Fibroblast of pulmonary artery (primary cell): ENCODE results near the gene TIPIN.
"Not testable (repeated sequence)": the region's sequence is repeated elsewhere in the genome, so short reads cannot be mapped to it uniquely, and the experiment has no call there.

Source experiments
- DNase-seq: peaks from one replicate; pipeline ENCODE4 v3.0.0-alpha.2; 2010; ENCODE audit warnings: low read depth
- H3K4me3 ChIP-seq: replicated peaks from 2 replicates; pipeline ENCODE4 v1.5.1; 2011; ENCODE audit warnings: low read depth, mild to moderate bottlenecking, control low read depth, low read length, moderate library complexity
- TF ChIP-seq, protein P1 (sequence below): IDR thresholded peaks from 2 replicates; pipeline ENCODE4 v1.5.1; 2011; ENCODE audit warnings: mild to moderate bottlenecking, control low read depth, low read length, inconsistent platforms; ENCODE audit errors: missing control alignments

Gene TIPIN

GRCh38 chr15:66362776-66363175, 6.3 kb upstream of the TIPIN start:
- TF ChIP-seq, protein P1, sequence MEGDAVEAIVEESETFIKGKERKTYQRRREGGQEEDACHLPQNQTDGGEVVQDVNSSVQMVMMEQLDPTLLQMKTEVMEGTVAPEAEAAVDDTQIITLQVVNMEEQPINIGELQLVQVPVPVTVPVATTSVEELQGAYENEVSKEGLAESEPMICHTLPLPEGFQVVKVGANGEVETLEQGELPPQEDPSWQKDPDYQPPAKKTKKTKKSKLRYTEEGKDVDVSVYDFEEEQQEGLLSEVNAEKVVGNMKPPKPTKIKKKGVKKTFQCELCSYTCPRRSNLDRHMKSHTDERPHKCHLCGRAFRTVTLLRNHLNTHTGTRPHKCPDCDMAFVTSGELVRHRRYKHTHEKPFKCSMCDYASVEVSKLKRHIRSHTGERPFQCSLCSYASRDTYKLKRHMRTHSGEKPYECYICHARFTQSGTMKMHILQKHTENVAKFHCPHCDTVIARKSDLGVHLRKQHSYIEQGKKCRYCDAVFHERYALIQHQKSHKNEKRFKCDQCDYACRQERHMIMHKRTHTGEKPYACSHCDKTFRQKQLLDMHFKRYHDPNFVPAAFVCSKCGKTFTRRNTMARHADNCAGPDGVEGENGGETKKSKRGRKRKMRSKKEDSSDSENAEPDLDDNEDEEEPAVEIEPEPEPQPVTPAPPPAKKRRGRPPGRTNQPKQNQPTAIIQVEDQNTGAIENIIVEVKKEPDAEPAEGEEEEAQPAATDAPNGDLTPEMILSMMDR, result no peak
- DNase-seq, result no peak
- no peak overlapping the region for H3K4me3 ChIP-seq

DNA sequence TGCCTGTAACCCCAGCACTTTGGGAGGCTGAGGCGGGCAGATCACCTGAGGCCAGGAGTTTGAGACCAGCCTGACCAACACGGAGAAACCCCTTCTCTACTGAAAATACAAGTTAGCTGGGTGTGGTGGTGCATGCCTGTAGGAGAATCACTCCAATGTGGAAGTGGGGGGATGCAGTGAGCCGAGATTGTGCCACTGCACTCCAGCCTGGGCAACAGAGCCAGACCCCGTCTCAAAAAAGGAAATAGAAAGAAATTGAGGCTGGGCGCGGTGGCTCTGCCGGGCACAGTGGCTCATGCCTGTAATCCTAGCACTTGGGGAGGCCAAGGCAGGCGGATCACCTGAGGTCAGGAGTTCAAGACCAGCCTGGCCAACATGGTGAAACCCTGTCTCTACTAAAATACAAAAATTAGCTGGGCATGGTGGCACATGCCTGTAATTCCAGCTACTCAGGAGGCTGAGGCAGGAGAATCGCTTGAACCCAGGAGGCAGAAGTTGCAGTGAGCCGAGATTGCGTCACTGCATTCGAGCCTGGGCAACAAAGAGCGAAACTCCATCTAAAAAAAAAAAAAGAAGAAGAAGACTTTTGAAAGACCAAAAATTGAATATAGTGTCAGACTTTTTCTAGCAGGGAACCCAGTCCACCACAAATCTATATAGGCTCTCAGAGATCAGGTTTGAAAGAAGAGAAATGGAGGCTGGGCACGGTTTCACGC, 5.4 kb upstream of the TIPIN start:
- H3K4me3 ChIP-seq, DNase-seq: not testable (repeated sequence)

DNA sequence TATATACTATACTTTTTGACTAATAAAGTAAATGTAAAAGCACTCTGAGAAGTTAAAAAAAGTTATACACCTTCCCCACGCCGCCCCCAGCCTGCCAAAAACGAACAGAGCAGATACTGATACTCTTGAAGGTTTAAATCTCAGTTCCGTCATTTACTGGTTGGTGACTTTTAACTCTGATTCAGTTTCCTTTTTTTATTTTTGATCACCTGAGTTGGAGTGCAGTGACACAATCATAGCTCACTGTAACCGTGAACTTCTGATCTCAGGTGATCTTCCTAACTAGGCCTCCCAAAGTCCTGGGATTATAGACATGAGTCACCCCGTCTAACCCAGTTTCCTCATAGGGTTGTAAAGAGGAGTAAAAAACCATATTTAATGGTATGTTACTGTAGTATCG, 3.3 kb upstream of the TIPIN start:
- TF ChIP-seq, protein P1, result no peak
- no peak for DNase-seq

GRCh38 chr15:66356077-66356358, 467 bp downstream of the TIPIN start:
- TF ChIP-seq, protein P1, result no peak
- no peak for DNase-seq
- H3K4me3 ChIP-seq, result peak overlapping the region; percentile 87

More for the DNA sequence above, 3.3 kb upstream of the TIPIN start:
- H3K4me3 ChIP-seq, result no peak overlapping the region

- not testable (repeated sequence) for H3K4me3 ChIP-seq, DNase-seq
Observed at GRCh38 chr15:66348530-66348929, 8.0 kb downstream of the TIPIN start.

- TF ChIP-seq, protein P1, result no peak
- no peak overlapping the region for H3K4me3 ChIP-seq
- DNase-seq, result no peak
Observed at GRCh38 chr15:66328771-66329170, 27.7 kb downstream of the TIPIN start.

DNA sequence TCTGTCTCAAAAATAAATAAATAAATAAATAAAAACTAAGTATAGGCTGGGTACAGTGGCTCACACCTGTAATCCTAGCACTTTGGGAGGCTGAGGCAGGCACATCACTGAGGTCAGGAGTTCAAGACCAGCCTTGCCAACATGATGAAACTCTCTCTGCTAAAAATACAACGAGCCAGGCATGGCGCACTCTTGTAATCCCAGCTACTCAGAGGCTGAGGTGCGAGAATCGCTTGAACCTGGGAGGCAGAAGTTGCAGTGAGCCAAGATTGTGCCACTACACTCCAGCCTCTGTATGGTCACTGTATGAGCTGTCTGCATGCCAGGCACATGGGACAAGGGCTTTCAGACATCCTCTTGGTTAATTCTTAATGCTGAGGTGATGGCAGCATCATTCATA, 28.7 kb downstream of the TIPIN start:
- no peak for DNase-seq
- no peak overlapping the region for H3K4me3 ChIP-seq
- TF ChIP-seq, protein P1, result no peak

DNA sequence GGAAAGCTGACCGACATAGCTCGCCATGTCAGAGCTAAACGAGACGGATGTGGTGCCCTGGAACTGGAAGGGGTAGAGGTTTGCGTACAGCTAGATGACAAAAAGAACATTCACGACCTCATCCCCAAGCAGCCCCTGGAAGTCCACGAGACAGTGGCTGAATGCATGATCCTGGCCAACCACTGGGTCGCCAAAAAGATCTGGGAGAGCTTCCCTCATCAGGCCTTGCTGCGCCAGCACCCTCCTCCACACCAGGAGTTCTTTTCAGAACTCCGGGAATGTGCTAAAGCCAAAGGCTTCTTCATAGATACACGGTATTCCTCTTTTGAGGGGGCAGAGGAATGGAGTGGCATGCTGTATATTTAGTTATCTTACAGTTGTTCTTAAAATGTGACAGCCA, 30.4 kb downstream of the TIPIN start:
- no peak overlapping the region for H3K4me3 ChIP-seq
- no peak for DNase-seq
- TF ChIP-seq, protein P1, result no peak
